Ovary (tissue), 3 donors: Measurements from ENCODE around the gene RPS24.

Experiments used
- POLR2A ChIP-seq: fragments of 450-650 bp; IDR thresholded peaks from one replicate; pipeline ENCODE4 v1.6.1; 2017; ENCODE audit warnings: antibody characterized with exemption, mild to moderate bottlenecking, moderate library complexity
- TF ChIP-seq, protein P1 (sequence below), 3 donors: fragments of 450-650 bp in 2 of 3; fragments of 200-600 bp in 1 of 3; IDR thresholded peaks; one replicate each; pipeline versions ENCODE4 v1.5.1 to v1.8.0; 2016 to 2022; ENCODE audit warnings: antibody characterized with exemption in 3 of 3, mild to moderate bottlenecking in 1 of 3
- donor health status: DM: no; HTN: no; CAD: no.

DNA sequence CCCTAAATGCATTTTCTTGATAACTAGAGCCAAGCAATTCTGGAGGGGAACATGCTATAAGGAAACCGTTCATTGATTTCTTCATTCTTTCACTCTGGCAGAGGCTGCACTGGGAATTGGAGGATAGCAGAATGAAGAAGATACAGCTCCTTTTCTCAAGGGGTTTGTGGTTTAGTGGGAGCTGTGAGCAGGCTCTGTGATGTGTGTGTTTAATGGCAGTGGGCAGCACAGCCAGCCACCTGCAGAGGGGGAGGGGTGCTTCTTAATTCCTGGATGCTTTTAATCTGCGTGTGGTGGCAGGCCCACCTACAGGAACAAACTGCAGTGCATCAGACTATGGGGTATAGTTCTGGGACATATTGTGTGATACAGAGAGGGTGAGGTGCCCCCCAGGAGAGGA lies 31.9 kb downstream of the RPS24 start:
- TF ChIP-seq, protein P1, sequence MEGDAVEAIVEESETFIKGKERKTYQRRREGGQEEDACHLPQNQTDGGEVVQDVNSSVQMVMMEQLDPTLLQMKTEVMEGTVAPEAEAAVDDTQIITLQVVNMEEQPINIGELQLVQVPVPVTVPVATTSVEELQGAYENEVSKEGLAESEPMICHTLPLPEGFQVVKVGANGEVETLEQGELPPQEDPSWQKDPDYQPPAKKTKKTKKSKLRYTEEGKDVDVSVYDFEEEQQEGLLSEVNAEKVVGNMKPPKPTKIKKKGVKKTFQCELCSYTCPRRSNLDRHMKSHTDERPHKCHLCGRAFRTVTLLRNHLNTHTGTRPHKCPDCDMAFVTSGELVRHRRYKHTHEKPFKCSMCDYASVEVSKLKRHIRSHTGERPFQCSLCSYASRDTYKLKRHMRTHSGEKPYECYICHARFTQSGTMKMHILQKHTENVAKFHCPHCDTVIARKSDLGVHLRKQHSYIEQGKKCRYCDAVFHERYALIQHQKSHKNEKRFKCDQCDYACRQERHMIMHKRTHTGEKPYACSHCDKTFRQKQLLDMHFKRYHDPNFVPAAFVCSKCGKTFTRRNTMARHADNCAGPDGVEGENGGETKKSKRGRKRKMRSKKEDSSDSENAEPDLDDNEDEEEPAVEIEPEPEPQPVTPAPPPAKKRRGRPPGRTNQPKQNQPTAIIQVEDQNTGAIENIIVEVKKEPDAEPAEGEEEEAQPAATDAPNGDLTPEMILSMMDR (IDR thresholded peaks at IDR 0.05) = no peak
- no peak for TF ChIP-seq POLR2A
